Esophagus muscularis mucosa (tissue), 3 donors: ENCODE results near the gene OBSCN.

Experiments
- CTCF ChIP-seq, 3 experiments: fragments of 200-600 bp in 2 of 3; fragments of 450-650 bp in 1 of 3; sonication (generic) in 2 of 3; IDR thresholded peaks; one replicate each; pipeline ENCODE4 v1.5.1; 2017 to 2019; ENCODE audit warnings: antibody characterized with exemption in 3 of 3, mild to moderate bottlenecking in 2 of 3, moderate library complexity in 1 of 3
- POLR2AphosphoS5 ChIP-seq, 2 donors: sonication (generic); formaldehyde crosslinking; IDR thresholded peaks; one replicate each; pipeline ENCODE4 v1.6.1; 2017; ENCODE audit warnings: antibody characterized with exemption in 2 of 2

- TF ChIP-seq POLR2AphosphoS5 (IDR thresholded peaks at IDR 0.05) (no peak), CTCF (IDR thresholded peaks at IDR 0.05) (no peak)
Measured at GRCh38 chr1:228408869-228409805, 201.3 kb downstream of the OBSCN start.
